Hindlimb muscle (tissue), 1 donor: ENCODE data around the gene PDHX. TPM values are rescaled to one million over a fixed set of nuclear protein-coding genes. Genes with fewer than 3 reads are reported as not detected.
"Not testable (repeated sequence)": the region's sequence is repeated elsewhere in the genome, so short reads cannot be mapped to it uniquely, and the experiment has no call there.

Source experiments
- DNase-seq: peaks from one replicate; pipeline ENCODE4 v3.0.0-alpha.2; 2013
- polyA plus RNA-seq: library from polyadenylated mRNA; unstranded; fragments of 120-200 nt; gene quantifications from one replicate; pipeline ENCODE4 v1.2.1, GENCODE V29; 2013; ENCODE audit not compliant: insufficient read length

Gene PDHX
- polyA plus RNA-seq, 1 donor = 24.7 TPM

DNA sequence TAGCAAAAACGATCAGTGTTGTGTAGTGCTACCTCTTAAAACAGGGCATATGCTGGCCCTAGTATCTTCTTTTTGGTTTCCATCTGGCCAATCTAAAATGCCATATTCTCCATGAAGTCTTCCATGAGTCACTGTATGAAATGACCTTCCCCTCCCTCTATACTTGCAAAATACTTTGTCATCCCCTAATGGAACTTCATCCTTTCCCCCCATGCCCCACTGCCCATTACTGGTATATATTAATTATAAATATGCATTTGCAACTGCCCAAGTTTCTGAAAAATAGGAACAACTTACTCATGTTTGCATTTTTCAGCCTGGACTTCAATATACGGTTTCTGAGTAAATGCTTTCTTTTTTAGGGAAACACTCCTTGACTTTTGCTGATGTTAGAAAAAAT is 4.7 kb upstream of the PDHX start:
- no peak for DNase-seq

DNA sequence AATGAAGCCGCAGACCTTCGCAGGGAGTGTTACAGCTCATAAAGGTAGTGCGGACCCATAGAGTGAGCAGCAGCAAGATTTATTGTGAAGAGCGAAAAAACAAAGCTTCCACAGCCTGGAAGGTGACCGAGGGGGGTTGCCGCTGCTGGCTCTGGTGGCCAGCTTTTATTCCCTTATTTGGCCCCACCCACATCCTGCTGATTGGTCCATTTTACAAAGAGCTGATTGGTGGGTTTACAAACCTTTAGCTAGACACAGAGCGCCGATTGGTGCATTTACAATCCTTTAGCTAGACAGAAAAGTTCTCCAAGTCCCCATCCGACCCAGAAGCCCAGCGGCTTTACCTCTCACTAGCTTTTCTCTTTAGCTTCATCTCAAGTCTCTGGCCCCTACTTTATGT is 2.9 kb upstream of the PDHX start:
- not testable (repeated sequence) for DNase-seq

DNA sequence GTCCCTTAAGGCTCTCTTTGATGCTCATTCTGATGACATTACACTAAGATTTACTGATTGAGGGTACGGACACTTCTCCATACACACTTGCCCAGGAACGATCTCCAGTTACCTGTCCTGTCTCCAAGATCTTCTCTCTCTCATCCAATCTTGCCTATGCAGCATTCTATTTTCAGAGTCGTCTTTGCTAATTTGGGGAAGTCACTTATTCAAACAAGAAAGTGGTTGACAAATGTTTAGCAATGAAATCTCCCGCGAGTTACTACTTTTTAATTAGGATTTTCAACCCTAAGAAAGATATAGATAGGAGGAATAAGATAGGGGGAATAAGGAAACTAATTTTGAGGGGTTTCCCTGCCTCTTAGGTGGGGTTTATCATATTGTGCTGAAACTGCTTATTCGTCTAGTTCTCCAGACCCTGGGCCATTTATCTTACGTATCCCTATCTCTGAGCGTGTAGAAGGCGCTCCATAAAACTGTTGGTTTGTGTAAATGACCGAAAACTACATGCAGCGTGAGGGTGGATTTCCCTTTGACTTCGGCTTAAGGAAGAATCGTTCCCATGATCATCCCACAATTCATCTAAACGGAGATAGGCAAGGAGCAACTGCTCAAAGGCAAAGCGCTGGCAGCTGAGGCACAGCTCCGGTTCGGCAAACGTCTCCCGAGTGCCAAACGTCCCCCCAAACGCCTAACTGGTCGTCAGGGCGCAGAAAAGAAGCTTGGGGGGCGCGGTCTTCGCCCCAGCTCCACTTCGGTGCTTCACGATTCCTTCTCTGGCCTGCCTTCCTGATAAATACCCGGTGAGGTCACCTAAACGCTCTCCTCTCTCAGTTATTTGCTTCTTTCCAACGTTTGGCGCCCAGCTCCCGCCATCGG is 1.0 kb upstream of the PDHX start:
- DNase-seq = no peak

DNA sequence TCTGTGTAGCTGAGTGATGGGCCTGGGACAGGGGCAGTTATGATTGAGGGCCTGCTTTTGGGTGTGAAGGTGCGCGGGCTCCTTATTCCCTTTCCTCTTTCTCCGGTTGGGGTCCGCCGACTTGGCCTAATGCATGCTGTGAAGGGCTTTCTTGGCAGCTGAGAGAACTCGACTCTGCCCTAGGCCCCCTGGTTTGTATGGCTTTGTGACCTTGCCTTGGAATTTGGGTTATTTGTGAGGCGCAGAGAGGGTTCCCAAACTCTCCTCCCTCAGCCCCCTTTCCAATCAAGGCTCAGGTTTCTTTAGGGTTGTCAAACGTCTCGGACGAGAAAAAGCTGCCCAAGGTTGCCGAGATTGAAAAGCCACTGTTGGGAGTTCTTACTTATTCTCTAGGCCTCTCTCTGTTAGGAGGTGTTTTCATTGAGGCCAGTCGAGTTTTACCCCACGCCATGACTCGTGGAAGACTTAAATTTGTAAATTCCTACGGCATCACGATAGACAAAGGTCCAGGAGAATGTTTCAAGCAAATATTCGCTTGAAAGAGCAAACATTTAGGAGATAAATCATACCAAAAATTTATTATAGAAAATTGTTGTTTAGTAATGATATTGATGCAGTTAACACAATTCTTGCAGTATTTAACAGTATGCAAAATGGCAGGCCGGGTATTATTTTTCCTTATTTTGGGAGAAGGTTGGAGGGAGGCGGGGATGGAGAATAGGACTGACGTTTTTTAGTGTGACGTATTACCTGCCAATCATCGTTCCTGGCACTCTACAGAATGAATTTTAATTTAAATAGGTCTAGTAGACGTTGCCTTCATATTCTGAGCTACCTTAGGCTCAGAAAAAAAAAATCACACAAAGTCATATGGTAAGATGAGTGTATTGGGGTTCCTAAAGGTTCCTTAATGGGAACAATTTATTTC is 689 bp downstream of the PDHX start:
- DNase-seq = peak; percentile 15

DNA sequence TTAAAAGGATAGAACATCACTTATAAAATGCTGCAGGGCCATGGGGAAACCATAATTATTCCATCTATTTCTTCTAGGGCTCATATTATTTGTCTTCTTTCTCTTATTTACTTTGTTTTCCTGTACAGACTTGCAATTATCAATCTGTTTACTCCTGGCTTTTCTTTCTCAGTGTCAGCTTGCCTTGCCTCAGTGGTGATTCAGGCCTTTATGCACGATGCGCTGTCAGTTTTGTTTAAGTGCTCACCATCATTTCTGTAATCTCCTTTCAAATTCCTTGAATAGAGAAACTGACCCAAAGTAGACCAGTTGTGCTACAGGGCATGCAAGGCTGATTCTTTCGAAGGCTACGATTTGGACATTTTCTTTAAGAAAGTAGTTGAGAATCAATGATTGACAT is 4.7 kb downstream of the PDHX start:
- DNase-seq = no peak

DNA sequence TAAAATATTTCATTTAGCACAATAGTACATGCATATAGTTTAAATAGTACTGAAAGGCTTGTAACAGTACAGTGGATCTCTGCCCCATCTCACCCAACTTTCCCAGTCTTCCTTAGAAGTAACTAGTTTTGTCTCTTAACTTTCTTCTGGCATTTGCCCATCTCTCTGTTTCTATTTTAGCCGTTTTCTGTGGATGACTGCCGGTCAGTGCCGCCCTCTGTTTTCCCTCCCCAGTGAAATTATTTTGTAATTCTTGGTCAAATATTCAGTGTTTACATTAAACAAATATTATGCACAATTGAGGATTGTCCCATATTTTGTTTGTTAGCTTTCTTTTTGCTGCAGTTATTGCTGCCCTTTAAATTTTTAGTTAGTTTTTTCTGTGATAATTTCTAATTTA is 8.3 kb downstream of the PDHX start:
- DNase-seq = no peak

DNA sequence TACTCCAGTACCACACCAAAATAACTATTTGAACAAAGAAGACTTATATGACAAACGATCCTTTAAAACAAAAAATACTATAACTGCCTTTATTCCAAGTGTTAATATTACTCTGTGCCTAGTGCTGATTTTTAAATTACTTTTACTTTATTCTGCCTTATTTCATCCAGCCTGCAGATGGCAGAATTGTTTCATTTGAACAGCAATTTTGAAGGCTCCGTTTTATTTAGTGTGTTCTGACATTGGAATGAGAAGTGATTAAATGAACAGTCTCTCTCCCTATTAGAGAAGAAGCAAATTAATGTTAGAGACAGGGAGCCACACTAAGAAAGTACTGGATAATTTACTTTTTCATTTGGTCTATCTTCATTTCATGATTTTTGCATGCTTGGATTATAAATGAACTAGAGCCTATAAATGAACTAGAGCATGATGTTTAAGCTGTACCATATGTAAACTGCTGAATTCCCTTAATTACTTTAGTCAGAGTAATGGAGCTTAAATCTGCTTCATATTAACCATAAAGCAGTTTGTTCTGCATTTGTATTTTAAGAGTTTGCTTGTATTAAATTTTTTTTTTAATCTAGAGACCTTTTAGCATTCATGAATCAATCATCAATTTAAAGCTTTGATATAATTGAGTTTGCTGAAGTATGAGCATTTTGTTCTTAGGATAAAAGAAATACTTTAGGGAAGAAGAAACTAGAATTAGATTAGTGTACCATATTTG is 9.8 kb downstream of the PDHX start:
- peak; percentile 56 for DNase-seq

DNA sequence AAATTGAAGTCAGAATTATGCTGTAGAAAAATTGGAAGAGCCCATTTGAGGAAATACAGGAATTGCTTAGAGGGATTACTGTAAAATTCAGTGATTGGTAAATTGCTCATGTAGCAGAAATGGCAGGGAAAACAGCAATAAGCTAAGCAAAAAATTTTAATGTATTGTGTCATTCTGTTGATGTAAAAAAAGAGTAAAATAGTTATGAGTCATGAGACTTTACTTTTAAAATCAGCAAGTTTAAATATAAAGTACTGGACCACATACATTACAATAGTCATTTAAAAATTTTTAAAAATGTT is 10.4 kb downstream of the PDHX start:
- DNase-seq = no peak

DNA sequence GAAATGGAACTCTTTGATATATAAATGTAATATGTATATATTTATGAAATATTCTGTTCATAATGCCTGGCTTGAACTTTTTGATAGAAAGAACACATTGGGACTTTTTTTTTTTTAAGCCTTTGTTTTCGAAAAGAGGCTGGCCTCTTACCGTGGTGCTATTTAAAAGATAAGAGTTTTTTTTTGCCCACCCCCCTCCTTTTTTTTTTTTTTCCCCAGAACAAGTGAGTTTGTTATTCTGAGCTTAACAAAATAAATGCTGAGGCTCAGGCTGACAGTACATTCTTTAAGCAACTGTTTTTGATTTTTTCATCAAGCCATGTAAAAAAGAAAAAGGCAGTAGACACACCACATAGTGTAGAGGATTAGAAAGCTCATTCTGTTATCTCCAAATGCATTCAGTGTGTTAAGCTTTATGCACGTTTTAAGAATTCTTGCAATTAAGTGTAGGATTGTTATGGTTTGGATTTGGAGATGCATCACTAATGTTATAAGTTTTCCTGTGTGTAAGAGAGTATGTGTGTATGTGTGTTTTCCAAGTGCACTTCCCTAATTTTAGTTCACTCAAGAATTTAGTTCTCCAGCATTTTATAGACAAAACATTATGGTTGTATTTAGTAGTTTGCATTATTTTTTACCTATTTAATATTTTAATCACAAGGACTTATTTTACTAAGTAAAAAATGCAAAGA is 12.0 kb downstream of the PDHX start:
- DNase-seq = no peak

DNA sequence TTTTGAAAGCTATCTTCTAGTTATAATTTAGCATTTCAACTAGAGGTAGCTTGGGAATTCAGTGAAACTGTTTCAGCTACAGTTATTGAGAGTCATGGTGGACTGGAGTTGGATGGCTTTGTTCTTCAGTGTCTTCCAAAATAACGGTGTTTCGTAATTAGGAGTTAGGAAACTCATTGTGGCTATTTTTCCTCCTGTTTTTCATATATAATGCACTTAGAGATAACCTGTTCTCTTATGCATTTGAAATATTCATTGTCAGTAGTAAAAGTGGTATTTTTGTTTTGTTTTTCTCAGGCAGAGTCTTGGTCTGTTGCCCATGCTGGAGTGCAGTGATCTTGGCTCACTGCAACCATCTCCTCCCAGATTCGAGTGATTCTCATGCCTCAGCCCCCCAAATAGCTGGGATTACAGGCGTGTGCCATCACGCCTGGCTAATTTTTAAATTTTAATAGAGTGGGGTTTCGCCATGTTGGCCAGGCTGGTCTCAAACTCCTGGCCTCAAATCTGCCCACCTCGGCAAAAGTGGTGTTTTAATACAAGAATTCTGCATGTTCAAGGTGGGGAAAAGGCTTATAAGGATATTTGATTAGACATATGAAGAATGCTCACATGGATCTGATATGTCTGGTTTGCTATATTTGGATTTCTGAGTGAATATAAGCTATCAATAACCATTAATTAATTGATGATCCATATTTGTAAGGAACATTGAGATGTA is 12.7 kb downstream of the PDHX start:
- DNase-seq = no peak

DNA sequence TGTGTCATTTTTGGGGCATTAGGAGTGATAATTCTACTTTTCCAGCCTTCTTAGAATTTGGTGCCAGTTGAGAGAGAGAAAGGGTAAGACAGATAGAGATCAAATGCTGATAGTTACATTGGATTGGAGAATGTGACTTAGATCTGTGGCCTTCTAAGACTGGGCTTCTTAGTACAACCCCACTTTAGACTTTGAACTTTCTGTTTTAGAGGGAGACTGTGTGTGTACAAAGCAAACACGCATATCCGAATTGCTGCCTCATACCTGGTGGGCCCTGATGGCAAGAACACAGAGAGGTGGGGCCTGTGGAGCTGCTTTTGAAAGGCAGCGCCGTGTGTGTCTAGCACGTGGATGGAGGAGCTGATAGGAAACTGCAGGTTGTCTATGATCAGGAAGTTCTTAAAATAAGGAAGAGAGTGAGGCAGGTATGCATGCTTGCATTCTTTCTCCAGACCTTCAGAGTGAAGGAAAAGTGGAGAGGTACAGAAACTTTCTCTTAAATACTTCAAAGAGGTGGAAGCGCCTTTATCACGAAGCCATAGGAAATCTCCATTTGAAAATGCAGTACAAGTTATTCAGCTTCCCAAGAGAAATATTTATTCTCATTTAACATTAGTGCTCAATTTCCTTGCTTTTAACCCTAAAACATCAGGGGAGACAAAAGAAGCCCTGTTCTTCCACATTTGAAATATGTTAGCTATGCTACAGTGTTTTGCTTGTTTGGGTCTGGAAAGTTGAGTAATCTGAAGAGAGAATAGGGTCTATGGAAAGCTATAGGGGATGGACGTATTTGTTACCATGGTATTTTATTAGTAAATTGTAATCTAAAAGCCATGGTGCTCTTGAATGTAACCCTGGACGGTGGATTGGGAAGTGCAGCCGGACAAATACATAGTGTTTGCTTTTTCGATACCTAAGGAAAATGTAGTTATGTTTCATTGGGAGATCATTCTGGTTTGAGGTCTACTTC is 13.7 kb downstream of the PDHX start:
- DNase-seq = no peak

DNA sequence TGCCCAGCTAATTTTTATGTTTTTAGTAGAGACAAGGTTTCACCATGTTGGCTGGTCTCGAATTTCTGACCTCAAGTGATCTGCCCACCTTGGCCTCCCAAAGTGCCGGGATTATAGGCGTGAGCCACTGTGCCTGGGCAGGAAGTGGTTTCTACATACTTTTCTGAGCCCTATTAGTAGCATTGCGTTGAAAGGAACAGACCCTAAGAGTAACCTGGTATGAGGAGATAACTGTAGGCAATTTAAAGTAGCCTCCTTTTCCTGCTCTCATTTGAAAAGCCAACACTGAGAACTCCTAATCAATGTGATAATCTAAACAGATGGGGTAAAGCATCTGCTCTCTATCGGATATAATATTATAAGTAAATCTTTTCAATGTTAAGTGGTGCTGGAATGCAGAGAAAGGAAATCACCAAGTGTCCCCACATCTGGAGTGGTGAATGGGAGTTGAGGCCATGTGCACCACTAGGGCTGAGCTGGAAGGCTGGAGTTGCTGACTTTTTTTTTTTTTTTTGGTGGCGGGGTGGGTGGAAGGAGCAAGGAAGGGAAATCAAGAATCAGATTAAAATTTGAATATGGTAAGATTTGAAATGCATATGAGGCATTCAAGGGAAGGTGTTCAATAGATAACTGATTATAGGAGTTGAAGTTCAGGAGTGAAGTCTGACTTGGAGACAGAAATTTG is 20.7 kb downstream of the PDHX start:
- no peak for DNase-seq

DNA sequence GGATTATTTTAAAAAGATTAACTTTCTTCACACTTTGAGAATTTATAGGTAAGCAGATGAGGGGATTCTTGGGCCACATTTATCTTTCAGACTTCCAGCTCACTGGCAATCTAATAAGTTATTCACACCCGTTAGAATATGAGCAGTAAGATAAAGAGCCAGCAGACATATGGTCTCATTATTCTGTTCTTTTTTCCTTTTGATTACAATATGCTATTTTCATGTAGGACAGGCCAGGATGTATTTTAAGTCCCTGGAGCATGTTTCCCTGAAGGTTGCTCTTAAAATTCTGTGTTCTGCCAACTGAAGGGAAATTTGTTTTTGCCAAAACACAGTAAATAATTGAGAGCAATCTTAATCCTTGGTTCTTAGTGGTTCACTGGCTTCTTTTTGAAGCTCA is 22.2 kb downstream of the PDHX start:
- DNase-seq = no peak

DNA sequence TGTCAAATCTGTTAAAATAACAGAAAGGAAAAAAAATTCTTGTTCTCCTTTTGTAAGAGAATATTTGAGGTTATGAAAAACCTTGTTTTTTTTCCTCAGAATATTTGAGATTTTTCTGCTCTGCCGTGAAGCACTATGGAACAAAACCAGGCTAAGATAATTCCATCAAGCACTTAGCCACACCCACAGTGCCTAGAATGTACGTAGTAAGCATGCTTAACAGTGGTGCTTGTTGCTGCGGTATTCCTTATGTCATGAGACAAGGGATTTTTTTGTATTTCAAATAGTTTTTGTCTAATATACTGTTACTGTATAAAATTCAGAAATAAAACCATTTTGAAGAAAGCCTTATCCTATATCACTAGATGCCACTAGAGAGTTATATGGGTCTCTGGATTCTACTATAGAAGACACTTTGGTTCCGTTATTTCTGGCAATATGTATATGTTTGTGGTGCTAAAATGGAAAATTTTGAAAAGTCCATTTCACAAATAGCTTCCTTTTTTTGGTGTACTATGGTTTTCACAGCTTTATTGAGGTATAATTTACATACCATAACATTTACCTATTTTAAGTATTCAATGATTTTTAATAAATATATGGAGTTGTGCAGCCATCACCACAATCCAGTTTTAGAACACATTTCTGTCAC is 23.7 kb downstream of the PDHX start:
- DNase-seq = no peak

DNA sequence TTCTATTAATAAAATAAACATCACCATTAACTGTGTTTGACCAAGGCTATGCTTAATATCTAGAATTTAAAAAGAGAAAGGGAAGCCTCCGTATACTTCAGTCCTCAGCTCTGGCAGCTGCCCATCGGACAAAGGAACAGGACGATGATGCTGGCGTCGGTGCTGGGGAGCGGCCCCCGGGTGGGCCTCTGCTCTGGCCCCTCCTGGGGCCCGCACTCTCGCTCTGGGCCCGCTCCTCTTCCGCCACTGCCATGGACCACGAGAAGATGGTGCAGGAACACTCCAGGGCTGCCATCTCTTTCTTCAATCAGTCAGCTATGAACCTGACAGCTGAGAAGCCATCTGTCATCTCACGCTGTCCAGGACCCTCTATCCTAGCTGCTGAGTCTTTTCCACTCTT is 25.3 kb downstream of the PDHX start:
- DNase-seq = no peak

DNA sequence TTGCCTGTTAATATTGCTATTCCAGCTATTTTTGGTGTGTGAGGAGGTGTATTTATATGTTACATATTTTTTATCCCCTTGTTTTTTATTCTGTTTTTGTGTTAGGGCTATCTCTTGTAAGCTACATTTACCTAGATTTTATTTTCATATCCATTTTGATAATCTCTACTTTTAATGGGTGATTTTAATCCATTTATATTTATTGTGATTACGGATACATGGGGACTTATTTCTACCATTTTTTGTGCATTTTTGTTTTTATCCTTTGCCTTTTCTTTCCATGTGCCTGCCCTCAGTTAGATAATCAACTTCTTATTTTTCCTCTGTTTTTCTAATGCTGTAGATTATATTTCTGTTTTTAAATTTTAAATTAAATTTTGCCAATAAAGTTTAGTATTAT is 28.3 kb downstream of the PDHX start:
- DNase-seq = no peak

DNA sequence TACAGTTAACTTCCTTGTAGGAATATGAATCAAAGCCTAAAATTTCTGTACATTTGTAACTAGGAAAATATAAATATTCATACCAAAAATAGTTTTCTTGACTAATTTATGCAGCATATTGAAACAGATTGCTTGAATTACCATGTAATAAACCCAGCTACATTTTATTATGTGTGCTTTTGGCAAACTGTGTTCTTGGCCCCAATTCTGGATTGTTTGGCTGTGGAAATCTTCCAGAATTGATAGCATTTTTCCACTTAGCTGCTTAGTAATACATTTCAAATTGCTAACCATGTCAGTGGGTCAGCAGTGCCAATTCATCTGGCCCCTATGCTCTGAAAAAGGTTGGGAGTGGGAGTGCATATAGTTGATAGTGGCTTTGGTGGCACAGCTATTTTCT is 32.3 kb downstream of the PDHX start:
- DNase-seq = peak; percentile 29

DNA sequence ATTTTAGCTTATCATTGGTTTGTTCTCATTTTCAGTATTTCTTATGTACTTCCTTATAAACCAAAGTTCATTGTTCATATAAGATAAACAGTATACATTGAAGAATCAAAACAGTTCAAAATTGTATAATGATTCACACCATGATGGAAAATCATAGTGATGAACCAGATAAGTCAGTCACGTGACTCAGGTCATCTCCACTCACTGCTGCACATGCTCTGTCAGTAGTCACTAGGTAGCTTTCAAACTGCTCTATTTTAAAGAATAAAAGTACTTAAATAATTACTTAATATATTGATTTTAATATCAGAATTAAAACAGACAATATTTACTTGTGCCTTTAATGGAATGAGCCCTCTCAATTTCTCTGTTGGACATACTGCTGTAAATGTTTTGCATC is 37.5 kb downstream of the PDHX start:
- no peak for DNase-seq

DNA sequence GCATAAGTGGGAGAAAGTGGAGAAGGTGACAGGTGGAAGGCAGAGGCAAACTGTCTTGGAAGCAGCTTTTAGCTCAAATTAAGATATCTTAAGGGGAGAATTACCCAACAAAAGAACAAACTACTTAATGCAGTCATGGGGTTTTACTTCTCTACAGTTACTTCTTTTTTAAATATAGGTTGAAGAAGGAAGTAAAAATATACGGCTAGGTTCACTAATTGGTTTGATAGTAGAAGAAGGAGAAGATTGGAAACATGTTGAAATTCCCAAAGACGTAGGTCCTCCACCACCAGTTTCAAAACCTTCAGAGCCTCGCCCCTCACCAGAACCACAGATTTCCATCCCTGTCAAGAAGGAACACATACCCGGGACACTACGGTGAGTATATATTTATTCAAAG is 40.8 kb downstream of the PDHX start:
- no peak for DNase-seq

DNA sequence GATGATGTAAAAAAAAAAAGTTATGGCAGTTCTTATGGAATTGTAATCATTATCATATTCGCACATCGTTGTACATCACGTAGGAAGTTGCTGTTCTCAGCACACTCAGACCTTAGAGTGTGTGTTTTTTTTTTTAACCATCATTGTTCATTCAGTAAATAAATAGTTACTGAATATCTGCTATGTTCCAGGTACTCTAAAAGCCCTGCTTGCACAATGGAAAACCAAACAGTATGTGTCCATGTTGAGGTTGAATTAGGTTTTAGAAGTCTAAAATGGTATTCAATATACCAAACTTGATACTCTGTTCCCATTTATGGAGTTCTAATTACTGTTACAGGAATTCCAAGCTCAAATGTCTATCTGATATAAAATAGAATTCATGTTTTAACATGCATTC is 41.2 kb downstream of the PDHX start:
- DNase-seq = no peak
